Measurements from ENCODE around the gene WNT3. TPM values are rescaled to one million over a fixed set of nuclear protein-coding genes. Genes with fewer than 3 reads are reported as not detected.

WNT3 gene
- total and polyA plus RNA-seq, 10 of the 15 experiments (the other 5 are each of a cell fraction or from before 2014, with no cell fraction given): 0.01 to 0.03 TPM; not detected in 8

DNA sequence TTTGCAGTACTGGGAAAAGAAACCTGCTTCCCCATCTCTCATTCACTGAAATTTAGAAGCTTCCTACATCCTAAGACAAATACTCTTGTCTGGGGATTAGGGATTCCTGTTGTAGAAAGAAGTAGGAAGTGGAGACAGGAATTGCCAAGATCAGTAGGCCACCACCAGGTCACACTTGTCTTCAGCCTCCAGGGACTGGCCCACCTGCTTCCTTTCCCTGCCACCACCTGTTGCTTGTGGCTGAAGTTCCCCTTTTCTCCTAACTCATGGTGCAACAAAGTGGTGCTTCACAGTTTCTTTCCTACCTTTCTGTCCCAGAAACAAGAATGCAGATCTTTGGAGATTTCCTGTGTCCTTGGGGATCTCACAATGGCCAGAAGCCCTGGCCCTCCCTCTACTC lies 82.4 kb downstream of the WNT3 start:
- Histone ChIP-seq H3K79me2 (ENCODE audit: control insufficient read depth, insufficient read depth, low read length) (no peaks in the 10 kb centered on the region), H3K9ac (ENCODE audit: control insufficient read depth, insufficient read depth, low read length) (no peak overlapping the region), H3K4me1 (ENCODE audit: control insufficient read depth, insufficient read depth, low read length) (peaks cover 4% of the 10 kb centered on the region; the same call in 1 of the 2 replicates), H3K27me3 (replicated peaks in 1 of 2; ENCODE audit: control insufficient read depth in 2 of 2, insufficient read depth in 2 of 2, low read length in 1 of 2) (no peaks in the 10 kb centered on the region), H3K4me2 (ENCODE audit: control insufficient read depth, insufficient read depth) (0 out of 2 replicates have a peak overlapping the region, but pooled peaks have one; percentile 8), H4K20me1 (ENCODE audit: control insufficient read depth, insufficient read depth) (no peaks in the 10 kb centered on the region), H2AFZ (ENCODE audit: control insufficient read depth, low read depth, low read length) (no peak overlapping the region; the same call in 1 of the 2 replicates), H3K36me3 (ENCODE audit: control insufficient read depth in 2 of 2, insufficient read depth in 2 of 2, low read length in 1 of 2) (0 out of 4 replicates have a peak, but pooled peaks cover 0 to 4% of the 10 kb centered on the region in 2 experiments), H3K4me3 (no peak overlapping the region), H3K9me3 (replicated peaks; ENCODE audit: control insufficient read depth, insufficient read depth, low read length) (no peaks in the 10 kb centered on the region), H3K27ac (ENCODE audit: control insufficient read depth, insufficient read depth) (no peak overlapping the region; the same call in 1 of the 2 replicates)
- in situ Hi-C loops (cut with MboI) (no loop called here), intact Hi-C loops (cut with micrococcal nuclease; ENCODE audit: unreplicated experiment) (no loop called here)
- ChIA-PET CTCF (interaction anchor here (1.6 kb wide), 1 partner anchor 14 kb away, joined by 3 read pairs; no protein-coding TSS in a partner anchor), RAD21 (ENCODE audit: unreplicated experiment) (no interaction called here), POLR2A (interaction anchor here (0.5 kb wide), 1 partner anchor 604 kb away, joined by 4 read pairs; no protein-coding TSS in a partner anchor), SMC1A (ENCODE audit: uncharacterized antibody, unreplicated experiment) (interaction anchor here (1.4 kb wide), 1 partner anchor 9 kb away, joined by 5 read pairs; no protein-coding TSS in a partner anchor)
- peak; percentile 64 for FAIRE-seq
- DNase-seq (ENCODE audit: low read depth, low spot score): peak; percentile 3
- no TSS peak for BruUV-seq (replicated peaks)
- ATAC-seq: 0 out of 3 replicates have a peak, but pooled peaks have one; percentile 42
- TF ChIP-seq EED (IDR thresholded peaks at IDR 0.05; ENCODE audit: low read depth) (peak; percentile 72; the same call in 1 of the 2 replicates), SPI1 (IDR thresholded peaks at IDR 0.05; ENCODE audit: borderline replicate concordance, insufficient read depth, low read depth, low read length) (peak; percentile 39; the same call in 1 of the 2 replicates), BCL11A (IDR thresholded peaks at IDR 0.05; ENCODE audit: low read depth, low read length) (no peak), IKZF2 (IDR thresholded peaks at IDR 0.05) (peak; percentile 53 to 64; a peak in 2 of 4 replicates), NR2C2 (IDR thresholded peaks at IDR 0.05; ENCODE audit: borderline replicate concordance, control insufficient read depth, insufficient read length, low read depth) (no peak), ZNF207 (IDR thresholded peaks at IDR 0.05; ENCODE audit: borderline replicate concordance) (no peak), EGR1 (IDR thresholded peaks at IDR 0.05; ENCODE audit: borderline replicate concordance in 1 of 2, low read depth in 2 of 2, low read length in 2 of 2) (no peak), ZNF622 (IDR thresholded peaks at IDR 0.05) (no peak), GATAD2B (conservative IDR thresholded peaks at IDR 0.05; ENCODE audit: low read depth) (no peak), CBX3 (IDR thresholded peaks at IDR 0.05; ENCODE audit: borderline replicate concordance, low read depth) (no peak)
- TF ChIP-seq, protein P1, sequence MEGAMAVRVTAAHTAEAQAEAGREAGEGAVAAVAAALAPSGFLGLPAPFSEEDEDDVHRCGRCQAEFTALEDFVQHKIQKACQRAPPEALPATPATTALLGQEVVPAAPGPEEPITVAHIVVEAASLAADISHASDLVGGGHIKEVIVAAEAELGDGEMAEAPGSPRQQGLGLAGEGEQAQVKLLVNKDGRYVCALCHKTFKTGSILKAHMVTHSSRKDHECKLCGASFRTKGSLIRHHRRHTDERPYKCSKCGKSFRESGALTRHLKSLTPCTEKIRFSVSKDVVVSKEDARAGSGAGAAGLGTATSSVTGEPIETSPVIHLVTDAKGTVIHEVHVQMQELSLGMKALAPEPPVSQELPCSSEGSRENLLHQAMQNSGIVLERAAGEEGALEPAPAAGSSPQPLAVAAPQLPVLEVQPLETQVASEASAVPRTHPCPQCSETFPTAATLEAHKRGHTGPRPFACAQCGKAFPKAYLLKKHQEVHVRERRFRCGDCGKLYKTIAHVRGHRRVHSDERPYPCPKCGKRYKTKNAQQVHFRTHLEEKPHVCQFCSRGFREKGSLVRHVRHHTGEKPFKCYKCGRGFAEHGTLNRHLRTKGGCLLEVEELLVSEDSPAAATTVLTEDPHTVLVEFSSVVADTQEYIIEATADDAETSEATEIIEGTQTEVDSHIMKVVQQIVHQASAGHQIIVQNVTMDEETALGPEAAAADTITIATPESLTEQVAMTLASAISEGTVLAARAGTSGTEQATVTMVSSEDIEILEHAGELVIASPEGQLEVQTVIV (IDR thresholded peaks at IDR 0.05; ENCODE audit: borderline replicate concordance, partially characterized antibody): no peak
- TF ChIP-seq, protein P2, sequence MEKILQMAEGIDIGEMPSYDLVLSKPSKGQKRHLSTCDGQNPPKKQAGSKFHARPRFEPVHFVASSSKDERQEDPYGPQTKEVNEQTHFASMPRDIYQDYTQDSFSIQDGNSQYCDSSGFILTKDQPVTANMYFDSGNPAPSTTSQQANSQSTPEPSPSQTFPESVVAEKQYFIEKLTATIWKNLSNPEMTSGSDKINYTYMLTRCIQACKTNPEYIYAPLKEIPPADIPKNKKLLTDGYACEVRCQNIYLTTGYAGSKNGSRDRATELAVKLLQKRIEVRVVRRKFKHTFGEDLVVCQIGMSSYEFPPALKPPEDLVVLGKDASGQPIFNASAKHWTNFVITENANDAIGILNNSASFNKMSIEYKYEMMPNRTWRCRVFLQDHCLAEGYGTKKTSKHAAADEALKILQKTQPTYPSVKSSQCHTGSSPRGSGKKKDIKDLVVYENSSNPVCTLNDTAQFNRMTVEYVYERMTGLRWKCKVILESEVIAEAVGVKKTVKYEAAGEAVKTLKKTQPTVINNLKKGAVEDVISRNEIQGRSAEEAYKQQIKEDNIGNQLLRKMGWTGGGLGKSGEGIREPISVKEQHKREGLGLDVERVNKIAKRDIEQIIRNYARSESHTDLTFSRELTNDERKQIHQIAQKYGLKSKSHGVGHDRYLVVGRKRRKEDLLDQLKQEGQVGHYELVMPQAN (conservative IDR thresholded peaks at IDR 0.05): no peak
- TF ChIP-seq, protein P3, sequence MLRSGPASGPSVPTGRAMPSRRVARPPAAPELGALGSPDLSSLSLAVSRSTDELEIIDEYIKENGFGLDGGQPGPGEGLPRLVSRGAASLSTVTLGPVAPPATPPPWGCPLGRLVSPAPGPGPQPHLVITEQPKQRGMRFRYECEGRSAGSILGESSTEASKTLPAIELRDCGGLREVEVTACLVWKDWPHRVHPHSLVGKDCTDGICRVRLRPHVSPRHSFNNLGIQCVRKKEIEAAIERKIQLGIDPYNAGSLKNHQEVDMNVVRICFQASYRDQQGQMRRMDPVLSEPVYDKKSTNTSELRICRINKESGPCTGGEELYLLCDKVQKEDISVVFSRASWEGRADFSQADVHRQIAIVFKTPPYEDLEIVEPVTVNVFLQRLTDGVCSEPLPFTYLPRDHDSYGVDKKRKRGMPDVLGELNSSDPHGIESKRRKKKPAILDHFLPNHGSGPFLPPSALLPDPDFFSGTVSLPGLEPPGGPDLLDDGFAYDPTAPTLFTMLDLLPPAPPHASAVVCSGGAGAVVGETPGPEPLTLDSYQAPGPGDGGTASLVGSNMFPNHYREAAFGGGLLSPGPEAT (IDR thresholded peaks at IDR 0.05; ENCODE audit: low read depth): no peak
- TF ChIP-seq, protein P4, sequence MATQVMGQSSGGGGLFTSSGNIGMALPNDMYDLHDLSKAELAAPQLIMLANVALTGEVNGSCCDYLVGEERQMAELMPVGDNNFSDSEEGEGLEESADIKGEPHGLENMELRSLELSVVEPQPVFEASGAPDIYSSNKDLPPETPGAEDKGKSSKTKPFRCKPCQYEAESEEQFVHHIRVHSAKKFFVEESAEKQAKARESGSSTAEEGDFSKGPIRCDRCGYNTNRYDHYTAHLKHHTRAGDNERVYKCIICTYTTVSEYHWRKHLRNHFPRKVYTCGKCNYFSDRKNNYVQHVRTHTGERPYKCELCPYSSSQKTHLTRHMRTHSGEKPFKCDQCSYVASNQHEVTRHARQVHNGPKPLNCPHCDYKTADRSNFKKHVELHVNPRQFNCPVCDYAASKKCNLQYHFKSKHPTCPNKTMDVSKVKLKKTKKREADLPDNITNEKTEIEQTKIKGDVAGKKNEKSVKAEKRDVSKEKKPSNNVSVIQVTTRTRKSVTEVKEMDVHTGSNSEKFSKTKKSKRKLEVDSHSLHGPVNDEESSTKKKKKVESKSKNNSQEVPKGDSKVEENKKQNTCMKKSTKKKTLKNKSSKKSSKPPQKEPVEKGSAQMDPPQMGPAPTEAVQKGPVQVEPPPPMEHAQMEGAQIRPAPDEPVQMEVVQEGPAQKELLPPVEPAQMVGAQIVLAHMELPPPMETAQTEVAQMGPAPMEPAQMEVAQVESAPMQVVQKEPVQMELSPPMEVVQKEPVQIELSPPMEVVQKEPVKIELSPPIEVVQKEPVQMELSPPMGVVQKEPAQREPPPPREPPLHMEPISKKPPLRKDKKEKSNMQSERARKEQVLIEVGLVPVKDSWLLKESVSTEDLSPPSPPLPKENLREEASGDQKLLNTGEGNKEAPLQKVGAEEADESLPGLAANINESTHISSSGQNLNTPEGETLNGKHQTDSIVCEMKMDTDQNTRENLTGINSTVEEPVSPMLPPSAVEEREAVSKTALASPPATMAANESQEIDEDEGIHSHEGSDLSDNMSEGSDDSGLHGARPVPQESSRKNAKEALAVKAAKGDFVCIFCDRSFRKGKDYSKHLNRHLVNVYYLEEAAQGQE (IDR thresholded peaks at IDR 0.05; ENCODE audit: low read depth, low read length): no peak

Data from GM12878 (cell line).